ENCODE data around the gene PTPN3.

DNA sequence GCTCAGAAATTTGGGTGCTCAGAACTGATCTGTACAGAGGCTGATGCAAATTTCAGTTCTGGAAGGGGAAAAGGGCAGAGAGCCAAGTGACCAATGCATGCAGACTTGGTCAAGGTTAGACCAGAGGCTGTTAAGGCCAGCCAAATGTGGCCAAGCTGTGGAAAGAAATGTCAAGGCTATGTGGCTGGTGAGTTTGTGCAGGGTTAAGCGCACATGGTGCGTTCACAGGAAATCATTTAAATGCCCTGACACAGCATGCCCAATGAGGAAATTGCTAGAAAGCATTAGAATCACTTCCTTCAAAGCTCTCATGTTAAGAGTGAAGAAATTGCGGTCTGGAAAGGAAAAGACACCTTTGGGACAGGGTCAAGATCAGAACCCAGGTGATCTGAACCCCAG lies 58.0 kb downstream of the PTPN3 start:
- TF ChIP-seq, protein P1, sequence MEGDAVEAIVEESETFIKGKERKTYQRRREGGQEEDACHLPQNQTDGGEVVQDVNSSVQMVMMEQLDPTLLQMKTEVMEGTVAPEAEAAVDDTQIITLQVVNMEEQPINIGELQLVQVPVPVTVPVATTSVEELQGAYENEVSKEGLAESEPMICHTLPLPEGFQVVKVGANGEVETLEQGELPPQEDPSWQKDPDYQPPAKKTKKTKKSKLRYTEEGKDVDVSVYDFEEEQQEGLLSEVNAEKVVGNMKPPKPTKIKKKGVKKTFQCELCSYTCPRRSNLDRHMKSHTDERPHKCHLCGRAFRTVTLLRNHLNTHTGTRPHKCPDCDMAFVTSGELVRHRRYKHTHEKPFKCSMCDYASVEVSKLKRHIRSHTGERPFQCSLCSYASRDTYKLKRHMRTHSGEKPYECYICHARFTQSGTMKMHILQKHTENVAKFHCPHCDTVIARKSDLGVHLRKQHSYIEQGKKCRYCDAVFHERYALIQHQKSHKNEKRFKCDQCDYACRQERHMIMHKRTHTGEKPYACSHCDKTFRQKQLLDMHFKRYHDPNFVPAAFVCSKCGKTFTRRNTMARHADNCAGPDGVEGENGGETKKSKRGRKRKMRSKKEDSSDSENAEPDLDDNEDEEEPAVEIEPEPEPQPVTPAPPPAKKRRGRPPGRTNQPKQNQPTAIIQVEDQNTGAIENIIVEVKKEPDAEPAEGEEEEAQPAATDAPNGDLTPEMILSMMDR (conservative IDR thresholded peaks at IDR 0.05; ENCODE audit: low read depth in 2 of 2): no peak
- TF ChIP-seq, protein P2, sequence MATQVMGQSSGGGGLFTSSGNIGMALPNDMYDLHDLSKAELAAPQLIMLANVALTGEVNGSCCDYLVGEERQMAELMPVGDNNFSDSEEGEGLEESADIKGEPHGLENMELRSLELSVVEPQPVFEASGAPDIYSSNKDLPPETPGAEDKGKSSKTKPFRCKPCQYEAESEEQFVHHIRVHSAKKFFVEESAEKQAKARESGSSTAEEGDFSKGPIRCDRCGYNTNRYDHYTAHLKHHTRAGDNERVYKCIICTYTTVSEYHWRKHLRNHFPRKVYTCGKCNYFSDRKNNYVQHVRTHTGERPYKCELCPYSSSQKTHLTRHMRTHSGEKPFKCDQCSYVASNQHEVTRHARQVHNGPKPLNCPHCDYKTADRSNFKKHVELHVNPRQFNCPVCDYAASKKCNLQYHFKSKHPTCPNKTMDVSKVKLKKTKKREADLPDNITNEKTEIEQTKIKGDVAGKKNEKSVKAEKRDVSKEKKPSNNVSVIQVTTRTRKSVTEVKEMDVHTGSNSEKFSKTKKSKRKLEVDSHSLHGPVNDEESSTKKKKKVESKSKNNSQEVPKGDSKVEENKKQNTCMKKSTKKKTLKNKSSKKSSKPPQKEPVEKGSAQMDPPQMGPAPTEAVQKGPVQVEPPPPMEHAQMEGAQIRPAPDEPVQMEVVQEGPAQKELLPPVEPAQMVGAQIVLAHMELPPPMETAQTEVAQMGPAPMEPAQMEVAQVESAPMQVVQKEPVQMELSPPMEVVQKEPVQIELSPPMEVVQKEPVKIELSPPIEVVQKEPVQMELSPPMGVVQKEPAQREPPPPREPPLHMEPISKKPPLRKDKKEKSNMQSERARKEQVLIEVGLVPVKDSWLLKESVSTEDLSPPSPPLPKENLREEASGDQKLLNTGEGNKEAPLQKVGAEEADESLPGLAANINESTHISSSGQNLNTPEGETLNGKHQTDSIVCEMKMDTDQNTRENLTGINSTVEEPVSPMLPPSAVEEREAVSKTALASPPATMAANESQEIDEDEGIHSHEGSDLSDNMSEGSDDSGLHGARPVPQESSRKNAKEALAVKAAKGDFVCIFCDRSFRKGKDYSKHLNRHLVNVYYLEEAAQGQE (IDR thresholded peaks at IDR 0.05; ENCODE audit: unreplicated experiment): no peak
- TF ChIP-seq POLR2AphosphoS5 (IDR thresholded peaks at IDR 0.05; ENCODE audit: low read depth) (no peak), NANOG (IDR thresholded peaks at IDR 0.05; ENCODE audit: borderline replicate concordance) (no peak)
